ENCODE data around the gene COMMD2.

COMMD2 gene

GRCh38 chr3:149752051-149752787, at the start of gene COMMD2:
Gene COMMD2, minus strand, starts transcription at chr3:149752489. Its CDS starts 45 bp downstream, at chr3:149752444.
- DNase-seq (ENCODE audit: low read depth in 2 of 2): peak; percentile 63 to 72

- no peak for DNase-seq (ENCODE audit: low read depth in 2 of 2)
These were observed 49.4 kb upstream of the COMMD2 start for GRCh38 chr3:149801639-149802038.

- DNase-seq (ENCODE audit: low read depth in 2 of 2): no peak
These were observed 48.9 kb upstream of the COMMD2 start for GRCh38 chr3:149801195-149801594.

- no peak for DNase-seq (ENCODE audit: low read depth in 2 of 2)
These were observed 48.4 kb upstream of the COMMD2 start for GRCh38 chr3:149800693-149801092.

DNA sequence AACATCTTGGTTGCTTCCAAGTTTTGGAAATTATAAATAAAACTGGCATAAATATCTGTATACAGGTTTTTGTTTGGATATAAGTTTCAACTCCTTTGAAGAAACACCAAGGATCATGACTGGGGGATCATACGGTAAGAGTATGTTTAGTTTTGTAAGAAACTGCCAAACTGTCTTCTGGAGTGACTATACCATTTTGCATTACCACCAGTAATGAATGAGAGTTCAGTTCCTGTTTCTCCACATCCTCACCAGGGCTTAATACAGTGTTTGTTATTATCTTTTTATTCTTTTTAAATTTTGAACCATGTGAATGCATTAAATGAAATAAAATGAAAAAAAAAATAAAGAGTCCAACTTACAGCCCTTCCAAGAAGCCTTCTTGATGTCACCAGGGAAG, 43.7 kb upstream of the COMMD2 start:
- DNase-seq (ENCODE audit: low read depth in 2 of 2): no peak

DNA sequence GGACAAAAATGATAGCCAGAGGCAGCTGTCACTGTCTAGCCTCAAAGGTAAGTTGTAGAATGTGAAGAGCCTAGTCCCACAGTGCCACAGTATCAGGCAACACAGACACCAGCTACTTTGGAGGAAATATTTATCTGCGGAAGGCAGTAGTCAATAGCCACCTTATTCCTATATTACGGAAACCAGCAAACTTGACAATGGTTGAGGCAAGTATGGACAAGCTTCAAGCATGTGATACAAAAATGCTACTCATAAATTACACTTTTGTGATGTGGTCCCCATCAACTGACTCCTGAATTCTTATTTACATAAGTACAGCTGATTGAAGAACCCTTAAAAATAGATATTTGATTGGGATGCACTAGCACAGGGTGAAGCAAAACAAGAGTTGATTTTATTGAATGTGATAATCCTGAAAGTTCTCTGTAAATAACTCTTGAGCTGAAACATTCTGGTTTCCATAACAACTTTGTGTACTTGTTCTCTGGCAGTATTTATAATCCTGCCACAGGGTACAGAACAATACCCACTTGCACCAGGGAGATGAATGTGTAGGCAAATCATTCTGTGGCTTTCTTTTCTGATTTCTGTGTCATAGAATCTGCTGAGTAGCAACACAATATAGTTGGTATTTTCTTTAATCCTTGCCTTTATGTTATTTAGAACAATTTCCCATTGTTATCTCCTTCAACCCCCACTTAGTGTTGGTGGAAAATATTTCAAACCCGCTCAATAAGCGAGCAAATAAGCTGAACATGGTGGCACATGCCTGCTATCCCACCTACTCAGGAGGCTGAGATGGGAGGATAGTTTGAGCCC, 40.4 kb upstream of the COMMD2 start, which contains the start of gene ANKUB1:
ANKUB1 (minus strand) TSS at position 103 of the 819 bp plus-strand sequence. CDS start 188 bp downstream, outside the sequence.
- no peak for DNase-seq (ENCODE audit: low read depth in 2 of 2)

GRCh38 chr3:149790698-149791097, 38.4 kb upstream of the COMMD2 start:
- no peak for DNase-seq (ENCODE audit: low read depth in 2 of 2)

DNA sequence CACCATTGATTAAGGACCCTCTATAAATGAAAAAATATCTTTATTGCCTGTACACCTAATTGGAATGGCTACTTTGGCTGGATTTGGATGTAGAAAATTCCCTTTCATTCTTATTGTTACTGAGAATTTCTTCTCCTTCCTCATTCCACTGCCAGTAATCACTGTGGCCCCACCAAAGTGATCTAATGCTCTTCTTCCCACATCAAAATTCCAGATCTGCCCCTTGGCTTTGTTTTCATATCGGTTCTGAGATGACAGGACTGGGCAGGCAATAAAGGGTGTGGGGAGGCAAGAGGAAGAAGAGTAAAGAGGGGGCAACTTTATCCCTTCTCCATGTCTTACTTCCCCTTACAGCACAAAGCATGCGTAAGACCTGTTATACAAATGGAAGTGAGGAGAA, 38.0 kb upstream of the COMMD2 start:
- no peak for DNase-seq (ENCODE audit: low read depth in 2 of 2)

GRCh38 chr3:149784064-149784704, 31.9 kb upstream of the COMMD2 start:
- DNase-seq (ENCODE audit: low read depth in 2 of 2): peak; percentile 24 to 34

DNA sequence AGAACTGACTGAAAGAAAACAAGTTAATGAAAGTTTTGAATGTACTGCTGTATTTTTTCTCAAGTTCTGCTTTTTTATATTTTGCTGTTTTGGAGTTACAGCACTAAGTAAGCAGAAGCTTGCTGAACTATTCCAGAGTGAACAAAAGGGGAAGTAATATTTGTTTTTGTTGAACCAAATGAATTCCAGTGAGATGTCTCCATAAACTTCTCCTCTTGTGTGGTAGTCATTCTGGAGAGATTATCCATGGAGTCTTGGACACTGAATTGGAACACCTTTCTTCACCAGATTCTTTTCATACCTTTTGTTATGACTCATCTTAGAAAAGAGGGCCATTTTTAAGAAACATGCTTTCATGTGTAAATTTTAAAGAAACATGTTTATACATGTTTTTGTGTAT, 31.3 kb upstream of the COMMD2 start:
- DNase-seq (ENCODE audit: low read depth in 2 of 2): peak; percentile 63 to 64

DNA sequence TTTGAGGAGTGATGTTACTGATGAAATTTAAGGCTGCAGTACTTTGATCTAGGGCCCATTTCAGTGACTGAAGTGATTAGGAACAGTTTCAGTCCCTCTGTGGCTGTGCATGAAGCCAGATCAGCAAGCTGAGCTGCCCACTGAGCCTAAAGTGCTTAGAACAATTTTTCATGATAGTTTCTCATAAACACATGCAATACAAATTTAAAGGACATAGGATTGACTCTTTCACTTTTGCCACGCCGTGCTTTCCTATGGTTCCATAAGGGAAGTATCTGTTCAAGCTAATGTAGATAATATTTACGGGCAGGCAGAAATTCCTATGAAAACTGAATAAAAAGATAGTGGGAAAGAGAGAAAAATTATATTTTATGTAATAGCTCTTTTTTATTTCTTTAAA, 29.5 kb upstream of the COMMD2 start:
- no peak for DNase-seq (ENCODE audit: low read depth in 2 of 2)

GRCh38 chr3:149781211-149781610, 28.9 kb upstream of the COMMD2 start:
- no peak for DNase-seq (ENCODE audit: low read depth in 2 of 2)

DNA sequence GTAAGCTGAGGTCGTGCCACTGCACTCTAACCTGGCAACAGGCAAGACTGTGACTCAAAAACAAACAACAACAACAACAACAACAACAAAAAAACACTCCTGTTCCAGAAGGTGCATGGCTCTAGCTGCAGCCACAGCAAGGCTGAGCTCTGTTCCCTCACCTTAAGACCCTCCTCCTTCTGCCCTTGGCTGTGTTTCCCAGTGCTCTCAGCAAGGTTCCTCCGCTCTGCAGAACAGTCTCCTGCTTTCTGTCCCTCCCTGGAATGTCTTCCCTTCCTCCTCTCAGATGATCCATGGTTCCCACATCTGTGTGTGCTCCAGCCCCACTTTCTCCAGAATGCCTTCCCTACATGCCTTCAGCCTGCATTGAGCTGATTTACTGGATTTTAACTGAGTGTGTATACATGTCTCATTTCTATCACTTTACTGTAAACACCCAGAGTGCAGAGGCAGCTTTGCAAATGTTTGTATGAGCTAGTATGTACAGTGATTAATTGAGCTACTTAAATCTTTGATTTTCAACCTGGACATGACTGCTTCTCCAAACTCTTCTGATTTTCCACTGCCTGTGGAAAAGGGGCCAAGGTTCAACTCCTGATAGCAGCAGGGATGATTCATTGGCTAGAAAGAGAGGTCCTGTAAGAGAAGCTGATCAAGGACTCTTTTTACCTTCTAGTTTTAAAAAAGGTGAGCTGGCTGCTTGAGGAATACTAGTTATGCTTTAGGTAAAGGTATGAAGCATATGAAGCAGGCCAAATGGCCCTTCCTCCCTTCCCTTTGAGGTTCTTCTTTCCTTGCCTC, 25.3 kb upstream of the COMMD2 start:
- no peak for DNase-seq (ENCODE audit: low read depth in 2 of 2)

DNA sequence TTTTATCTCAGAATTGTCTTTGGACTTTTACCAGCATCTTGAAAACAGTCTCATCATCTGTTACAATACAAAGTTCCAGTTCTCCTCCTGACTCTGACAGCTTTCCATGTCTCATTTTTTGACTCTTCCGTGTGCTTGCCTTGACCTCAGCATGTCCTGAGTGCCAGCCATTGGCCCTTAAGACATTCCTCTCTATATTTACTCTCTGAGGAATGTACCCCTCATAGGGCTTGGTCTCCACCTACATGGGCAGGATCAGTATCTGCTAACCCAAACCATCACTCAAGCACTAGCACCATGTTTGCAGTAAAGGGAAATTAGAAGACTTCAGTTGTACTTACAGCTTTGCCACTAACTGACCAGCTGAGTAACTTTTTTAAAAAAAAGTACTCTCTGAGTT, 23.9 kb upstream of the COMMD2 start:
- DNase-seq (ENCODE audit: low read depth in 2 of 2): no peak

GRCh38 chr3:149772861-149773260, 20.6 kb upstream of the COMMD2 start:
- DNase-seq (ENCODE audit: low read depth in 2 of 2): no peak

- DNase-seq (ENCODE audit: low read depth in 2 of 2): no peak
These were observed 19.5 kb upstream of the COMMD2 start for GRCh38 chr3:149771652-149772271.

GRCh38 chr3:149770246-149770645, 18.0 kb upstream of the COMMD2 start:
- no peak for DNase-seq (ENCODE audit: low read depth in 2 of 2)

DNA sequence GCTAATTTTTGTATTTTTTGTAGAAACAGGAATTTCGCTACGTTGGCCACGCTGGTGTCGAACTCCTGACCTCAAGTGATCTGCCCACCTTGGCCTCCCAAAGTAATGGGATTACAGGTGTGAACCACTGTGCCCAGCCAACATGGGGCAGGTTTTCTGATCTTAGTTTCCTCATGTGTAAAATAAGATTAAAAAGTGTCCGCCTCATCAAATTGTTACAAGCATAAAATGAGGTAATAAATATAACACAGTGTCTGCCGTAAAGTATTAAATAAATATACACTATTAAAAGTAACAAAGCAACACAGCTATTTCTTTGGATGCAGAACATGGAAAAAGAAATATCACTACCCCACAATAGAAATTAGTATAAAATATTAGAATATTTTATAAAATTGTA, 16.4 kb upstream of the COMMD2 start:
- DNase-seq (ENCODE audit: low read depth in 2 of 2): no peak

- DNase-seq (ENCODE audit: low read depth in 2 of 2): no peak
These were observed 15.4 kb upstream of the COMMD2 start for GRCh38 chr3:149767720-149768119.

DNA sequence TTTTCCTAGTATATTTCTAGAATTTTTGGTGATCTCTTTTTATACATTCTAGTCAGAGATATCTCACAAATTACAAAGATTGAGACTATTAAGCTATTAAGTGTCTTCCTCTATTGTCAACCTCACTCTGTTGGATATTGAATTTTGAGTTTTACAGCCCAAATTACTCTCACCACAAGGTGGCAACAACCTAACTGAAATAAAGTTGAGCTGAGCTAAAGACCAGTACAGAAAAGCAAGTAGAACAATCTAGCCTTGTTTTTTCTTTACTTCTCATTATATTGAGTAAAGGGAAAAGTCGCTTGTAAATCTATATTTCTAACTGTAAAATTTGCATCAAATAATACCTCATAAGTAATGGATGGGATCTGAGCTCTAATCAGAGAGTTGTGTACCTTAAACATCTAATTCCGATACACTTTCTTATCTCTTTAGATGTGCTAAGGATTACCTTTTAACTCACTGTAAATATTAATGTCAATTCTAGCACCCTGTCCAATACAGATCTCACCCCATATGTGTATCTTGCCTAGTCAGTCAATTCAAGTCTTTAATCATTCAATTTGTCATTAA, 13.6 kb upstream of the COMMD2 start:
- DNase-seq (ENCODE audit: low read depth in 2 of 2): peak in 1 of 2 experiments; percentile 11

GRCh38 chr3:149764302-149764701, 12.0 kb upstream of the COMMD2 start:
- DNase-seq (ENCODE audit: low read depth in 2 of 2): no peak

Measured in fibroblast of skin of left quadriceps (primary cell).